T-helper 2 cell (primary cell): ENCODE results near the gene TMEM43.
A peak's percentile ranks its signal among the peaks of the same experiment; 100 is the strongest.

Experiments
- DNase-seq, 5 experiments: peaks; one replicate each; pipeline versions ENCODE4 v3.0.0 to v3.0.0-alpha.2; 2012 to 2022

The TMEM43 gene

DNA sequence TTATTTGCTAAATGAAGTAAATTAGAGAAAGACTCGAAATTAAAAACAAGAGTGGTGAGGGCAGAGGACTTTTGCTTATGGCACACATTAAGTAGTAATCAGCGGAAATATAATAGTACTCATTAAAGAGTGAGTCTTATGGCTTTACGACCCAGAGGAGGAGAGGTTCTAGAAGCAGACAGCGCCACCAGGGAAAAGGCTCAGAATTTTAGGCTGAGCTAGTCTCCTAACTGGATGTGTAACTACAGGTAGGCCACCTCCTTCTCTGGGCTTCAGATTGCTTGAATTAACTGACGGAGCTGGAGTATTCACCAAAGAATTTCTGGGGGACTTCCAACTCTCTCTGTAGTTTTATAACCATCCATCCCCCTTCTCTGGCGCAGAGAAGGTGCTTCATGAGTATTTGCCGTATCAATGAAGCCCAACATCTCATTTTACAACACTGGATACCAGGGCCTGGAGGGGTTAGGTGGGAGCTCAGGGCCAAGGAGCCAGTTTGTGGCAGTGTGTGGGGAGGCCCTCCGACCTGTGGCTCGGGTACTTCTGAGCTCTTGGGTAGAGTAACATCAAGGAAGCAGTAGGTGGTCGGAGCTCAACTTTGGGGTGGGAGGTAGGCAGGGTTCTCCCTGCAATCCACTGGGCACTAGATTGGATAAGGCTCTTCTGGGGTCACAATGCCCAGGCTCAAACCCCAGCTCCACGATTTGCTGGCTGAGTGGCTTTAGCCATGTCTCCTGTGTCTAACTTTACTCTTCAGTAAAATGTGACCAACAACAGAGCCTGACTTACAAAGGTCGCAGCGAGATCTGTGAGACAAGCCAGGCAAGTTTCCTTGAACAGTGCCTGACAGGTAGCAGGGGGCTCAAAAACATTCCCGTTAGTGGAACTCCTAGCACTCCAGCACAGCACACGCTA lies 1.3 kb upstream of the TMEM43 start:
- no peak for DNase-seq

DNA sequence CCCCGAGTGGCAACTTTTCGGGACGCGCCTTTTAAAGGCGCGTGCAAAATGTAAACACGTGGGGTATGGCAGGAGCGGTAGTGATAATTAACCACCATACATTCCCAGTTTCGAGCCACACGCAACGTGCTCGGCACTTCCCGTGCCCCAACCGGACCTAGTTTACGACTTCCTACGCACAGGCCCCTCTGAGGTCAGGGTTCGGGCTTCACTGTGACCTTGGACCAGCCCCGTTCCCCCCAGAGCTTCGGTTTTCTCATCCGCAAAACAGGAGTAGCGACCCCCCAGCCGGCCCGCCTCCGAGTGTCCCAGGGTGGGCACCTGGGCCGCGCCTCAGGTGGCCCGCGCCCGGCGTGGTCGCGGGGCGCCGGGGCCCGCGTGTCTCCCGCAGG lies 633 bp upstream of the TMEM43 start:
- DNase-seq = peak in 3 of 5 experiments; percentile 38 to 83 (median 48)

DNA sequence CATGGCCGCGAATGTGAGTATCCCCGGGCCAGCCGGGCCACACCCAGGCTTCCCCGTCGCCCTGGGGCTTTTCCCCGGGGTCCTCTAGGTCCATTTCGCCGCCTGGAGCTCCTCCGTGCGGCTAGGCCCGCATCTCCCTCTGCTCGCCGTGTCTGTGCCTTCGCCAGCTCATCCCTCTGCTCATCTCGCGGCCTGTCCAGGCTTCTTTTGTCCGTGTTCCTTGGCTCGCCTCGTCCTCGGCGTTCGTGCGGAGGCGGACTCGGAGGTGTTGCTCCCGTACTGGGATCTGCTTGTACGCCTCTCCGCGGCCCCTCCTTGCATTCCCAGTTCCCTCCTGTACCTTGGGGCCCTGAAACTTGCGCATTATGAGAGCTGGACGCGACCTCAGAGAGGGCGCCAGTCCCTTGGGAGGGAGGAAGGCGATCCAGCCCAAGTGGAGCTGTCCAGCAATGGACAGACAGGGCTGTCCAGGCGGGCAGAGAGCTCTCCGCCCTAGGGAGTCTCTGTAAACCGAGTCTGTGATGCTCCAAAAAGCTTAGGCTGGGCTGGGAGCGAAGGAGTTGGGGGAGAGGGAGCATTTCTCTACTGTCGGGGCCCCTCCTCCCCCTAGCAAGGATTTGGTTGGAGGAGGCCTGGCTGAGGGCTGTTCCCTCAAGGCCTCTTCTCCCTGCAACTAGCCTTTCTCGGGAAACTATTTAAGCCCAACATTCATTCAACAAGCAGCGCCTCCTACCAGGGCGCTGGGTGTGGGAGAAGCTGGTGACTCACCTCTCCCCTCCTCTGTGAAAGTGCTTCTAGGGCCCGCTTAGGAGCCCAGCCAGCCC lies 553 bp downstream of the TMEM43 start:
- peak in 4 of 5 experiments; percentile 28 to 65 (median 45) for DNase-seq

DNA sequence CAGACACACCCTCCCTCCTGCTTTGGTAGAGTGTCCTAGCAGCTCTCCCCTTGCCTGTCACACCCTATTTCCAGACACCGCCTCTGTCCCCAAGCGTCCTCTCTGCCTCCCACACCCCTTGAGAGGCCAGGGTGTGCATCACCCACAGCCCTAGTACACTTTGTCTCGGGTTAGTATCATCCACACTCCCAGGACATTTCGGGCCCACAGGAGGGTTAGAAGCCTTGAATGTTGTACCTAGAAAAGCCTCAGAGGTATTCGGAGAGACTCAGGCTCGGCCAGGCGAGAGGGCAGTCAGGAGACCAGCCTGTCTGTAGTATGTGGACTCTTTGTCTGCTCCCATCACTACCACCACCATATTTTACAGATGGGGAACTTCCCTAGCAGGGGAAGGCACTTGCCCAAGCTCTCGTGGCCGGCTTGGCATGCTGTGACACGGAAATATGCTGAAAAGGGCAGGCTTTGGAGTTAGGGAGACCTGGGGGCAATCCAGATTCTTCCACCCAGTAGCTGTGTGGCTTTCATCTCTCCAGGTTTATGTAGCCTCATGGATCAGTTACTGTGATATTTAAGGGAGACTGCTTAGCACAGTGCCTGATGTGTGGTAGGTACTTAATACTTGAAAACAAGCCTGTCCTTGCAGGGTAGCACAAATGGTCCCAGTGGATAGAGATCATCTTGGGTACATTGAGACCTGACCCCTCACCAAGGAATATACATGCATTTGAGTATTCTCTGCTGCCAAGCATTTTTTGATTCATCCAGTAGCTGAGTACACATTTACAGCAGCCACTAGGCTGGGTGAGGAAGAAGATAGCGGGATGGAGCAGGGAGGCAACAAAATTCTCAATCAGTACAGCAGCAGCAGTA lies 1.4 kb downstream of the TMEM43 start:
- DNase-seq = no peak

DNA sequence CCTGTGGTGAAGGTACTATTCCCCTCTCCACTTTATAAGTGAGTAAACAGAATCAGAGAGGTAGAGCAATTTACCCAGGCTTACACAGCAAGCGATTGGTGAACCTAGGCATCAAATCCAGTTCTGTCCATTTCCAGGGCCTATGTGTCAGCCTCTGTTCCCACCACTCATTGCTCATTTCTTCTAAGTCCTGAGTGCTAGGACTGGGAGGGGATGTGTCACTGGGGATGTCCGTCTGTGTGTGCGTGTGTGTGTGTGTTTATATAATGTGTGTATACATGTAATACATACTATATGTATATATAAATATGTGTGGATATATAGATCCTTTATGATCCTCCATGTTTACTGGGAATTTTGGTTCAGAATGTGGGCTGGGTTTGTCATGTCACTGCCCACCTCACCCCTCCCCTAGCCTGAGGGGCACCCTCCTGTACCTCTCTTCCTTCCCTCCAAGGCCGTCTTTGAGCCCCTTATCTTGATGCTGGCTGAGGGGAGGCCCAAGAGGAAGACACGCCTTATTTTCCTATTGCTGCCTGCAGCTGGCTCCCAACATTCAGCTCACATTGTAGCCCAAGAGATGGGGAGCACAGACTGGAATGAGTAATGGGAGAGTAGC lies 2.1 kb downstream of the TMEM43 start:
- DNase-seq = no peak

DNA sequence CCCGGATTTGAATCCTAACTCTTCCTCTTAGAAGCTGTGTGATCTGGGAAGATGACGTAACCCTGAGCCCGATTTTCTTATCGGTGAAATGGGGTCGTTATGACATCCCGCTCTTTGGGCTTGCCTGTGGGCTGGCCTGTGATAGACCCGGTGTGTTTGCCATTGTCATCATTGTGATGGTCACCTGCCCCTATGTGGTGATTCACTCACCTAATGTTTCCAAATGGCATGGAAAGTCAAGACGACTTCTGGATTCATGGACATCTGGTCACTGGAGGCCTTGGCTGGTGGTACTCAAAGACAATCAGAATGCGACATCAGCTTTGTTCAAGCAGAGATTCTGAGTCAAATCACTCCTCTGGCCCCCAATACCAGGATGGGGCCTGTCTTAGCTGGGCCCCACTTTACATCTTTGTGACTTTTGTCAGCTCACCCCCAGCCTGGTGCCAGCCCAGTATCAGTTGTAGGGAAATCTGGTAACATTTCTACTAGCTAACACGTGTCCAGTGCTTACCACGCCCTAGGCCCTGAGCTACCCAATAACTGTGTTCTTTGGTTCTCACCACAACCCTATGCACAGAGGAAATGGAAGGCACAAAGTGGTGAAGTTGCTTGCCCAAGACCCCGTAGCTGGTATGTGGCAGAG lies 2.8 kb downstream of the TMEM43 start:
- no peak for DNase-seq

DNA sequence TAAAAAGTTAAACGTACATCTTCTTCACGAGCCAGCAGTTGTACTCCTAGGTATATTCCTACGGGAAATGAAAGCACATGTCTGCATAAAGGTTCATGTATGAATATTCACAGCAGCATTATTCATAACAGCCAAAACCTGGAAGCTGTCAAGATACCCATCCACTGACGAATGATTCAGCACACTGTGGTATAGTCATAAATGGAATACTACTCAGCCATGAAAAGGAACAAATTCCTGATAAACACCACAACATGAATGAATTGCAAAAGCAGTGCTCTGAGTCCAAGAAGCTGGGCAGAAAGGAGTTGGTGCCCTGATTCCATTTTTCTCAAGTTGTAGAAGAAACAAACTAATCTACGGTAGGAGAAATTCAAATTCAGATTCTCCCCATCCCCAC lies 3.9 kb downstream of the TMEM43 start:
- DNase-seq = no peak

DNA sequence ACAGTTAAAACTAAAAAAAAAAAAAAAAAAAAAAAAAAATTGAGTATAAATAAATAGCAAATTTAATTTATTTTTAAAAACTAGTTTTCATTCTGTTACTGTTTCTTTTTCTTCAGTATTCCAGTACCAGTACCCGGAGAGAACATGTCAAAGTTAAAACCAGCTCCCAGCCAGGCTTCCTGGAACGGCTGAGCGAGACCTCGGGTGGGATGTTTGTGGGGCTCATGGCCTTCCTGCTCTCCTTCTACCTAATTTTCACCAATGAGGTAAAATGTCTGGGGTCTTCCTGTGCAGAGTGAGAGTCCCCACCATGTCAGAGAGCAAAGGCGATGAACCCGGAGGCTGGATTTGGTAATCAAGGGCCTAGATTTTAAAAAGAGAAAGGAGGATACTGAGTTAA lies 4.4 kb downstream of the TMEM43 start:
- no peak for DNase-seq

DNA sequence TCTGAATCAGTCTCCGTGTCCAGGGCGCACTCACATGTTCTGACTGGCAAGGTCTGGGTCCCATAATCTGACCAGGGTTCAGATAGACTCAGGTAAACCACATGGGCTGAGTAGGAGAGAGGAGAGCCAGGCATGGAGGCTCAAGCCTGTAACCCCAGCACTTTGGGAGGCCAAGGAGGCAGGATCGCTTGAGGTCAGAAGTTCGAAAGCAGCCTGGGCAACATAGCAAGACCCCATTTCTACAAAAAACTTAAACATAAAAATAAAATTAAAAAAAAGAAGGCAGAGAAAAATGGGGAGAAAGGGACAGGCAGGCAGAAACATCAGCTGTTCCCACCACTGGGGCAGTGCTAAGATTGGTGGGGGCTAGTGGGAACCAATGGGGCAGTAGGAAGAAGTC lies 5.4 kb downstream of the TMEM43 start:
- DNase-seq = no peak

DNA sequence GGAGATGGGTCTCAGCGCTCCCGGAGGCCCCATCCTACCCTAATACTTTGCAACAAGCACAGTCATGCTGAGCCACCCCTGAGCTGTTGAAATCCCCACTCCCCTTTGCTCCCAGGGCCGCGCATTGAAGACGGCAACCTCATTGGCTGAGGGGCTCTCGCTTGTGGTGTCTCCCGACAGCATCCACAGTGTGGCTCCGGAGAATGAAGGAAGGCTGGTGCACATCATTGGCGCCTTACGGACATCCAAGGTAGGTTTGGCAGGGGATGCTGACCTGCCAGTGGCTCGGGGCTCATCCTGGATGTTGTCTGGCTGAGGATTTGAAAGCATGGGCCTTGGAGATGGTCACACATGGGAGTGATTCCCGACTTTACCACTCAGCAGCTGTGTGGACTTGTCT lies 5.9 kb downstream of the TMEM43 start:
- DNase-seq = no peak

DNA sequence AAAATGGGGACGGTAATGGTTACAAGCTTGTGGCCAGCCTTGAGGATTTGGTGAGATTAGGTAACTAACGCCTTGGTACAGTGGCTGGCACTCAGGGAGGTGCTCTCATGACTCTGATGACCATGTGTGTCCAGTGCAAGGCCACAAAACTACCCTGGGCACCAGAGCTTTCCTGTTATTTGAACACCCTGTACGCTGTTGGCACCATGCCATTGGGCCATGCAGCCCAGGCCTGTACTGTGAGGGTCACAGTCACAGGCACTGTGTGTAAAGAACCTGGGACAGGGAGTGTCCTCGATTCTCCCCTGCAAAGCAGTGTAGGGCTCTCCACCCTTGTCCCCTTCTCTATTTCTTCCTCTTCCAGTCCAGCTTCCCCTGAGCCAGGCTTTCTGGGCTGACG lies 6.3 kb downstream of the TMEM43 start:
- DNase-seq = no peak

DNA sequence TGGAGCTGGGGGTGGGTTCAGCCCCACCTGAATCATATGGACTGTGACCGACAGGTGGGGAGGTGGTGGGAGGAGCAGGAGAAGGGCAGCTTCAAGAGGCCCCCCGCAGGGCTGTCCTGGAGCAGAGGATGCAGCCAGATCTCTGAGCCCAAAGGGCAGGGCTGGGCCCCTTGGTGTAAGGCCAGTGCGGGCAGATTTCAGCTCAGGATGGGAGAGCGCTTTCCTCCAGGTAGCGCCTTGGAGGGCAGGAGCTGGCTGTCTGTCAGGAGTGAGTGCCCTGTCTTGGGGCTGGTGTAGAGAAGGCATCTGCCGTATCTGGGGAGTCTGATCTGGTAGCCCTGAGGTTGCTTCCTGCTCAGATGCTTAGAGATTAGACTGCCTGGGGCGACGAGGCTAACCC lies 7.3 kb downstream of the TMEM43 start:
- no peak for DNase-seq

DNA sequence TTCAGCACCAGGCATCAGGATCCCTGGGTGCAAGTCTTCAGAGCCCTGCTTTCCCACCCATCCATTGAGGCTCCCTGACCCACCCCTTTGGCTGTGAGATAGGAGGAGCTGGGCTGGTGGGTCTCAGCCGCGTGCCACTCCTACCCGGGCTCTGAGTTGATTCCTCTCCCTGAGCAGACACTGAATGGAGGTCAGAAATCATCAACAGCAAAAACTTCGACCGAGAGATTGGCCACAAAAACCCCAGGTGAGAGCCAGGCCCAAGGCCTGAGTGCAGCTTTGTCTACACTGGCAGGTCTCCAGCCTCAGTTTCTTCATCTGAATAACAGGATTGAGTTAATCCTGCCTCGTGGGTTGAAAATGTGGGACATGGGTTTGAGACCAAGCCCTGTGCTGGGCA lies 7.8 kb downstream of the TMEM43 start:
- no peak for DNase-seq

DNA sequence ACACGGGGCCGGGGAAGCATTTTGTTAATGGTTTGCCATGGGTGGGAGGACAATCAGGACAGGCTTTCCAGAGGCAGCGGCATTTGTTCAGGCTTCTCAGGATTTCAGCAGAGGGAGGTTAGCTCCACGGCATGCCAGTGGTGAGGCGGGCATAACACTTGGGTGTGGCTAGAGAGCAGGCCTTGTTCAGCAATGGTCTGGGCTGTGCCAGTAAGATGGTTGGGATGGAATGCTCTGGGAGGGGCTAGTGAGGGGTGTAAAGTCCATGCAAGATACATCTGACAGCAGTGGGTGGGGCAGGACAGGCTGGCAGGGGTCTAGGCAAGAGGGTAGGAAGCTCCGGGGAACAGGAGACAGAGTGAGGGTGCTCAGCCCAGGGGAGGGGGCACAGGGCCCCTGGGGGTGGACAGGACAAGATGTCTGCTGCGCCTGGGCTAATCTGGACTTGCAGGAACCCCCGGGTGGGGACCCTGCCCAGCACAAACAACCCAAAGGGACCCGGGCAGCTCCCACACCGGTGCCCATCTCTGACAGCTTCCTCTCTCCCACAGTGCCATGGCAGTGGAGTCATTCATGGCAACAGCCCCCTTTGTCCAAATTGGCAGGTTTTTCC lies 8.4 kb downstream of the TMEM43 start:
- no peak for DNase-seq

DNA sequence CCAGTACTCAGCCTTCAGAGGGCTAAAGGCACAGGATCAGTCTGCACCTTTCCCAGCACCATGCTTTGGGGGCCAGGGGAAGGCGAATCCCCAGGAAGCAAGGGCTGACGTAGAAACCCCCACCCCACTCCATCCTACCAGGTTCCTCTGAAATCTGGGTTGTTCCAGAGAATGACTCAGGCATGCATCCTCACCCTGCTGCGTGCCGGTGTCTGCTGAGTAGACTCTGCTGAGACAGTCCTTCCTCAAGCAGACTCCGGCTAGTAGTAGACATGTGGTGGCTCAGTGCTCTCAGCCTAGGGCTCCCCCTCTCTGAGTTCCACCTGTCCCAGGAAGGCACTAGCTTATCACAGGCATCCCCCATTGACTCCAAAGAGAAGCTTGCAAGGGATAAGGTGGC lies 9.0 kb downstream of the TMEM43 start:
- DNase-seq = no peak

DNA sequence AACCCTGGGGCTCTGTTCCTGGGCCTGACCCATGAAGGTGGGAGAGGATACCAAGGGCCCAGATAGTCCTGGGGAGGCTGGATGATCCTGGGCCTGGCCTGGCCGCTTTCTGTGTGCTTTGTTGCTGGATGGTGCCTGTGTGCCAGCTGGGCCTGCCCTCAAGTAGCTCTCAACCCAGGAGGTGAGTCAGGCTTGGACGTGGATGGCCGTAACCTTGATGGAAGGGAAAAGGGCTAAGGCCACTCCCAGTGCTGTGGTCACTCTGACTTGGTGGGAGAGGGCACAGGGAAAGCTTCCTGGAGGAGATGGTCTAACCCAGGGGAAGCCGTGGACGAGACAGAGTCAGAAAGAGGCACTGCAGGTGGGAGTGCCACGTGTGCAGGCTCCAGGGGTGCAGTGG lies 9.4 kb downstream of the TMEM43 start:
- DNase-seq = no peak

DNA sequence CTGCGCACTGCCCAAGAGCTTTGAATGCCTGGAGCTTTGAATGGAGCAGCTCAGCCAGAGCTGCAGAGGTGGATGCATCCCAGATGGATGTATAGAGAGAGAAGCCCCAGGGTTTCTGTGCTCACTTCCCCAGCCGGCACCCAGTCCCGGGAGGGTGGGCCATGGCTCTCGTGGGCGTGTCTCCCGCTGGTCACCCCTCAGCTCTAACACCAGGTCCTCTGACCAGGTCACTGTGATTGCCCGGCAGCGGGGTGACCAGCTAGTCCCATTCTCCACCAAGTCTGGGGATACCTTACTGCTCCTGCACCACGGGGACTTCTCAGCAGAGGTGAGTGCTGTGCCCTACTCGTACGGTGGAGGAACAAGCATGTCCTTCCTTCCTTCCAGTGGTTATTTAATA lies 10.7 kb downstream of the TMEM43 start:
- no peak for DNase-seq

DNA sequence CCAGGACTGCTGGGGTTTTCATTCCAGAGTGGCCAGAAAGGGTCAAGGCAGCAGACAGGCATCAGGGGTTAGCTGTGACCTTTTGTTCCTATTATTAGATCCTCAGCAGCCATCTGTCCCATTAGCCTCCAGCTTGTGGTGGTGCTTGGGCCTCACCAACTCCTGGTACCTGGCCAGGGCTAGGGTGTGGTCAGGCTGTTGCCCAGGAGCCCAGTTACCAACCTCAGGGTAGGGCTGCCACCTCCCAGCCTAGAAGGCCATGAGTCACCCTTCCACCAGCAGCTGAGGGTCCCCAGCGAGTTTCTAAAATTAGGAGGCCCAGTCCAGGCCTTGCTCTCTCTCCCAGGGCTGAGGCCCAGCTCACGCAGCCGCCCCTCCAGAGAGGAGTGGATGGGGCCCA lies 12.2 kb downstream of the TMEM43 start:
- DNase-seq = no peak

DNA sequence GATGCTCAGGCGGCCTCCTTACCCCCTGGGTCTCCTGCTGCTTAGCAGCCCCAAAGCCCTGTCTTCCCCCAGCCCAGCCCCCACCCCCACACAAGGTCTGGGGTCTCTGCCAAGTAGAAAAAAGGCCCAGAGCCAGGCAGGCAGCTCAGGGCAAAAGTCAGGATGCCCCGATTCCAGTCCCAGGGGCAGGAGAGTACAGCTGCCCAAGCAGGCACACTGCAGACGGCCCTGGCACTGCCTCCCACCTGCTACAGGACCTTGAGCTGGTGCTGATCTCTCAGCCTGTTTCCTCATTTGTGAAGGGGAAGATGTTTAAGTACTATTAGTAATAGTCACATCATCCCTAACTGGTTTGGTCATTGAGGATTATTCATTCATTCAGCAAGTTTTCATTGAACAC lies 12.6 kb downstream of the TMEM43 start:
- no peak for DNase-seq

DNA sequence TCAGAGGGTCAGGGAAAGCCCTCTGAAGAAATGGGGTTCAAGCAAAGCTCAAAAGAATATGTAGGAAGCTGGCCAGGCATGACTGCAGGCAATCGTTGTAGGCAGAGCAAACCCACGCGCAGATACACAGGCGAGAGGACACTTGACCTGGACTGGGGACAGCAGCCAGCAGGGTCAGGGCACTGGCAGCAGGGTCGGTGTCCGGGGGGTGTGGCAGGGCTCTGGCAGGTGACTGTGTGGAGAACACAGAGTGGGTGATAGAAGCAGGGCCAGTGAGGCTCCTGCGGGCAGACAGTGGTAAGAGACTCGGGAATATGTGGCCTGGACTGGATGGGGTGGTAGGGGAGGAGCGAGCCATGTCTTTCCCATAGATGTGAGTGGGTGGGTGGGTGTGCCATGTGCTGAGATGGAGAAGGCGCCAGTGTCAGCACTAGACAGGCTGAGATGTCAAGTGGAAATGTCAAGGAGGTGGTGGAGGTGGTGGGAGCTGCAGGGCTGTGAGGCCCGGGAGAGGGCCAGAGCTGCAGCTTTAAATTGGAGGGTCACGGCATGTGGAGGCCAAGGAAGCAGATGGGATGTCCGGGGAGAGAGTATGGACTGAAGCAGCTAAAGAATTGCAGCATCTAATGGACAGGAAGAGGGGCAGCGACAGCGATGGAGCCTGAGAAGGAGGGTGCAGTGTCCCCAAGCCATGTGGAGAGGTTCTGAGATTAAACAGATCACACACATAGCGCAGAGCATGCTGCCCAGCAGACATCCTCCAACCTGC lies 13.4 kb downstream of the TMEM43 start:
- no peak for DNase-seq
